GM18526 (cell line): ENCODE data around the gene MYOCD.

Experiments used
- POLR2A ChIP-seq: IDR thresholded peaks from 3 replicates; pipeline ENCODE4 v1.6.1; 2011; ENCODE audit not compliant: insufficient read length; ENCODE audit errors: extremely low read depth

The MYOCD gene

DNA sequence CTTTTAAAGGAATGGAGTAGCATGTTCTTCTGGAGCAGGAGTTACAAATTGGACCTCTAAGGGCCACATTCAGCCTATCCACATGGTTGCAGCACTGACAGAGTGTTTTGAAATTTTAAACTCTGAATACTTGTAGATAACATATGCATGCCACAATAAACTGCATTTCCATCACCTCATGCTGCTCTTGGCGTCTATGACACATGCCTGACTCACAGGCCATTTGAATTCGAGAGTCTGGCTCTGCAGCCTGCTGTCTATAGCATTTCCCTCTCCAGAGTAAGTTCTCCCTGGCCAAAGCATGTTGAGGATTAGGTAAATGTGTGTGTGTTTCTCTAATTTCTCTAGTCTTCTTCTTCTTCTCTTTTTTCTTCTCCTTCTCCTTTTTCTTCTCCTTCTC, 28.7 kb upstream of the MYOCD start:
- TF ChIP-seq POLR2A = no peak

DNA sequence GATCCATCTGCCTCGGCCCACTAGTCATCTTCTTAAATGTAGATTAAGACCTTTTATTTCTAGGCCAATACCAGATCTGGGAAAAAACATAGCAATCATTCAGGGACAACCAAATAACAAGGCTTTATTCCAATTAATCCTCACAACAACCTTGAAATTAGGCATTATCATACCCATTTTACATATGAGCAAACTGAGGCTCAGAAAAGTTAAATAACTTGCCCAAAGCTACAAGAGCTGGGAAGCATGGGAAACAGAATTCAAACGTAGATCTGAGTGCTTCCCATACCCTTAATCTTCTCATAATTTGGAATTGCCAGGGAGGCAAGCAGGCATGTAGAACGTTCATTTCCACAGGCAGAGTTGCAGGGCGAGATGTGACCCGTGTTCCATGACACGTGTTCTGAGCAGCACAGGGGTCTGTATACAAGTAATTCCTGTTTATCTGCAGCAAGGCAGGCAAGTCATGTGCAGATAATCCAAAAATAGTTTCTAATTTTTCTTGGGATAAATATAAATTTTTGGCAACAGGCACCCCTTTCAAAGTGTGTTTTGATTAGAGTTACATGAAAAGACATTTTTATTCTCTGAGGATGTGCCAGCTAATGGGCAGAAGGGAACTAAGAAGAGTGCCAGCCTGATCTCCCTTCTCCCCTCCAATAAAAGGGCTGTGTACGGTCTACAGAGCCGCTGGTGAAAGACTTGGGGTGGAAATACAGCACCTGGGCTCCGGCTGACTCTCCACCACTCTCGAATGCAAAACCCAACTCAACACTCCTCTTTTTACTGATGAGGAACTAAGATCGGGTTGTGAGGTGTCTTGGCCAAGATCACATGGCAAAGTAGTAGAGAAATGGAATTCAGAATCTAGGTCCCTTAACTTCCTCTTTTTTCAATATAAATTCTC, 27.7 kb upstream of the MYOCD start:
- no peak for TF ChIP-seq POLR2A

DNA sequence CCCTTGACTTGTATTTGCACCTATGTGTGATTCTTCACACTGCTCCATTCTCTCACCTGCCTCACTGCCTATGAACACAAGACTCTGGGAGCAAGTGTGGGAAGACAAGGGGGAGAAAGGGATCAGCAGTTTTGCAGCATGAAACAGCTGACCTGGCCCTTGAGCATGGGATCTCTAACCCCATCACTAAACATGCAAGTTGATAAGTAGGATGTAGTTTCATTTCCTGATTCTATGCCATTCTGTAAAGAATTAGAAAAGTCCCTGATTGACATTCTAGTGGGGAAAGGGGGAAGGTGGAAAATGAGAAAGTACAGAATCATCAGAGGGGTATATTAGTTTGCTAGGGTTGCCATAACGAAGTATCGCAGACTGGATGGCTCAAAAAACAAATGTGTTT, 25.3 kb upstream of the MYOCD start:
- no peak for TF ChIP-seq POLR2A

DNA sequence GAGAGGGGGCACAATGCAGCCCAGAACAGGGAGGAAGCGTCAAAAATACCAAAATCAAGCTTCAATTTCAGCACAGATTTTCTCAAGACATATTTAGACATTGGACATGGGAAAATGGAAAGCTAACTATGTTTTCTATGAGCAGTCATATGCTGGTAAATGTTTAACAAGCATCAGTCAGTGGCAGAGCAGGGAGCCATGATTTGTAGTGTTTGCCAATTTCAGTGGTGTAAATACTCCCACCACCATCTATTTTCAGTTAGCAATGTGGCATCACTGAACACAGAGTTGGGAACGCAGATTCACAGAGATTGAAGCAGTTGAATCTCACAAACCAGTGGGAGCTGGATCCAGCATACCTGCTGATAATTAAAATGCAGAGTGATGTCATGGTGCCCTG, 24.6 kb upstream of the MYOCD start:
- no peak for TF ChIP-seq POLR2A

DNA sequence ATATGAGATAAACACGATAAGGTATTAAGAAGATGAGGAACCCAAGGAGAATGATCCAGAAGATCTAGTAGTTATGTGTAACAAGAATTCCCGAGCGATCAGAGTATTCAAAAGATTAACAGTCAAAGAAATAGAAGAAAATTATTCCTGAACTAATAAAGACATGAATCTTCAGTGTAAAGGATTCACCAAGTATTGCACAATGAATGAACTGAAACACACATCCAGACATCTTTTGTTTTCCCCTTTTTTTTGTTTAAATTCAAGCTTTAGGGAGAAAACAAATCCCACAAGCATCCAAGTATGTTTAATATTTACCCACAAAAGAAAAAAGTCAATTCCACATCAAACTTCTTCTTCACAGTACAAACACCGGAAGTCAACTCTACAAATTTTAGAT, 23.7 kb upstream of the MYOCD start:
- no peak for TF ChIP-seq POLR2A

DNA sequence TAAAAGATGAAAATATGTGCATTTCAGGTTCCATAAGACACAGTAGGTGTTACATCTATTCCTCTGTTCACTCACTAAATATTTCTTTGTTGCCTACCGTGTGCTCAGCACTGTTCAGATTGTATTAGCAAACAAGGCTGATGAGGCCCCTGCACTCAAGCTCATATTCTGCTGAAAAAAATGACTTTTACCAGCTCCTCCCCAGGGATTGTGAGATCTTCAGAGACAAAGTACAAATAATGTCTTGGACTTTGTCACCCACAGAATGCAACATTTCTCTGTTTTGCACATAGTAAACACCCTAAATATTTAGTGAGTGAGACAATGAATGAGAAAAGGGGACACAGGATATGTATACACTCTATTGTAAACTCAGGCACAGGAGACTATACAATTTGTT, 21.9 kb upstream of the MYOCD start:
- TF ChIP-seq POLR2A = no peak

DNA sequence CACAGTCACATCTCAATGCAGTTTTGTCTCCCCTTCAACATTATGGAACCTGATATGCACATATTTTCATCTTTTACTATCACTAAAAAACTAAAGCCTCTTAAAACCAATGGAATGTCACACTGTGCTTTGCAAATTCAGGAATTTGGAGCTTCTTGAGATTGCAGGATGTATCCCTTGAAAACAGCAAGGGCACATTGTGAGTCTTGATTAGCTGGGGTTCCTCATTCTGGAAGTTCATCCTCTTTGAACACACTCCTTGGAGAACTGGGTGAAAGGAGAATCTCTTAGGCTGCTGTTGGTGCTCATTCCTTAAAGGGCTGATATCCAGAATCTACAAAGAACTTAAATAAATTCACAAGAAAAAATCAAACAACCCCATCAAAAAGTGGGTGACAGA, 21.1 kb upstream of the MYOCD start:
- no peak for TF ChIP-seq POLR2A

DNA sequence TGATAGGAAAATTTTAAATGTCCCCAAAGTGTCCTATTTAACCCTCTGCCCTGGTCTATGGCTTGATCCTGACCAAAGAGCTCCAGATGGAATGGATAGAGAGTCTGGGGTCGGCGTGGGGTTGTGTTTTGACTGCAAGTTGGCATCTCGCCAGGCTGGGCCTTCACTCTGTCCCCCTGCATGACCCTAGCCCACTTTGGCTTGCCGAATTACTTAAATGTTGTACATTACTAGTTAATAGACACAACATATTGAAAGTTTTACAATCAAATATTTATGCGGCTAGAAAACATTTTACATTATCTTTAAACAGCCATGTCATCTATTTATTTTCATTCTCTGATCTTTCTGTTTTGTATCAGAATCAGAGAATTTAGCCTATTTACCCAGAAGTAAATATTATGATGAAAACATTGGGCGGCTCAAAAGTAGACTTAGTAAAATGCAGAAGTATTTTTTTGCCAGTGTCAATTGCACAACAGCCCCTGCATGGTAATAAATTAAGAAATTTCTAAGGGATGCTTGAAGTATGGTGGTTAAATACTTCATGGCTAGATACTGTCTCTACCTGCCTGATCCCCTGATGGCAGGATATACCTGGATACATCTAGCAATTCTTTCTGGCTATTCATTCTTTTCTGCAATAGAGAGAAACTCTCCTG, 18.8 kb upstream of the MYOCD start:
- TF ChIP-seq POLR2A = no peak

DNA sequence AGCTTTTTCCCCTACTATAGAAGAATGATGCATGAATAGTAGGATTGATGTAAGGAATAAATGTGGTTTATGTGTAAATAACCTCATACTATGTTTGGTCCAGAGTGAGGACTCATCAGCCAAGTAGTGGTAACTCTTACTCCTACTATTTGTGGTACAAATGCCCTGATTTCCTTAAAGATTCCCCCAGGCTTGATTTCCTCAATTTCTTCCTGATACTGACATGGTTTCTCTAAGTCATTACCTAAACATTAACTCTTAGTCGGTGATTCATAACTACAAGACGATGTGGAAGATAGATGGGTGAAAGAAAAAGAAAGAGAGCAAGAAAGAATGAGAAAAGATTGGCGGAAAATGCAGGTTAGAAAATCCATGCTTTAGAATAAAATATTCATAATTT, 17.2 kb upstream of the MYOCD start:
- TF ChIP-seq POLR2A = no peak

DNA sequence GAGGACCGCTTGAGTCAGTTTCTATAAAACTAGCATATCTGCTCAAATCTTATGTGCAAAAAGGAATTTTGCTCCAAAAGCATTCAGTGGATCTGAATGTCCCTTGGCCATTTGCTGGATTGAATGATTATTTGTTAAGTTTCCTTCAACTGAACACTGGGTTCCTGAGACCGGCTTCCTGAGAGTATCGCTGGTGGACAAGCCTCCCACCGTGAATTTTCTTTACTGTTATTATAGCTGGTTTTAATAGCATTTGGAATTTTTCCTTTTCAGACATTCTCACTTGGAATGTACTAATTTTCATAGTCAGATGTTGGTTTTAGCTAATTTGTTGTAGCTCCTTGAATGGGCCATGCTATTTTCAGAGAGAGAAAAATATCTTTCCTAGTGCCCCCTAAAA, 9.8 kb upstream of the MYOCD start:
- TF ChIP-seq POLR2A = no peak

DNA sequence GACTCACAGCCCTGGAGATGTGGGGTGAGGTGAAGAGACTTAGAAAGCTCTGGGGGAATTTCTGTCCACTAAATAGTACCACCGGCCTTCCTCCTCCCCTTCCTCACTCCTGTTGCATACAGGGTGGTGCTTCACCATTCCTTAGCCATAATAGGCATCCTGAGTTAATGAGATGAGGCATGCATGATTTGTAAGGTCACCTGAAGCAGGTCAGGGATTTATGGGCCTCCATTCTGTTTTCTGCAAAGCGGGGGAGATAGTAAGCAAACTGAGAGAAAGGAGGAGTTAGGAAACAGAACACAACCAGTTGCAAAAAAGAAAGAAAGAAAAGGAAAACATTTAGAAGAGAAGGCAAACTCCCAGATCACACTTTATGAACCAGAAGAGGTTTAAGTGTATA, 9.3 kb upstream of the MYOCD start:
- no peak for TF ChIP-seq POLR2A

DNA sequence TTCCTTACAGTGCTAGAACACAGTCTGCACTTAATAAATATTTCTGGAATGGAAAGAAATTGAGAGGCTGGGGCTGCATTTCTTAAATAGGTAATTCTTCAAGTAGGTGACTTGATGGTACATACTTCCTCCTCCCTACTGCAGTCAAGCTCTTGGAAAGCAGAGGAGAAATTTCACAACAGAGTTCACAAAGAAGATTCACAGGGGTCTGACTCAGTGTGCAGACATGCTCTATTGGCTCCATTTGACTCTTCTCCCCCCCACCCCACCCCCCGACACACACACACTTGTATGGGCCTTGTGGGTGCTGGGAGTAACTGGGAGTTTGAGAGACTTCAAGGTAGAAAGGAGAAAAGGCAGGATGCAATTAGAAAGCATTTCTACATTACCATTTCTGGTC, 6.2 kb upstream of the MYOCD start:
- TF ChIP-seq POLR2A = no peak

DNA sequence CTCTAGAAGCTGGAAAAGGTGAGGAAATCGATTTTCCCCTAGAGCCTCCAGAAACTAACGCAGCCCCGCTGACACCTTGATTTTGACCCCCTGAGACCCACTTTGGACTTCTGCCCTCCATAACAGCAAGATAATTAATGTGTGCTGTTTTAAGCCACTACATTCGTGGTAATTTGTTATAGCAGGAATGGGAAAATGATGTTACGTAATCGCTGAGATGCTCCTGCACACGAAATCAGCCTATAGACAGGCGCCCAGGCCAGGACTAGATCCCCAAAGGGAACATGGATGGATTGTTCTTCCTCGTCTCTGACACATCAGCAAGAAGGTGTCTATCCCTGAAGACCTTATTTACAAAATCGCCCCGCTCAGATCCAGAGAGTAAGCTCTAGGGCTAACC, 1.4 kb upstream of the MYOCD start:
- no peak for TF ChIP-seq POLR2A

DNA sequence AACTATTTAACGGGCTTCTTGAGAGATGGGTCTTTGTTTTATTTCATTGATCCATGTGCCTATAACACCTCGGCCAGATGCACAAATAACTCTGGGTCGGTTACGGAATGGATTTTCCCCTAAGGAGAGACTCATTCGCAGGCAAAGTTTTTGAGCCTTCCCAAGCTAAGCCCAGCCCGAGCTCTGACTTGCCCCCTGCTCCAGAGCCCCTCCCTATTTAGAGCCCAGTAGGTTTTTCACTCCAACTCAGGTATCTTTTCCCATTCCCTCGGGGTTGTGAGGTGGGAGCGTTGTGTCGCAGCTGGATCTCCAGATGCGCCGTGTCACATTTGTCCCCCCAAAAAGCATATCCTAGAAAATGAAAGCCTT, 812 bp upstream of the MYOCD start:
- no peak for TF ChIP-seq POLR2A

DNA sequence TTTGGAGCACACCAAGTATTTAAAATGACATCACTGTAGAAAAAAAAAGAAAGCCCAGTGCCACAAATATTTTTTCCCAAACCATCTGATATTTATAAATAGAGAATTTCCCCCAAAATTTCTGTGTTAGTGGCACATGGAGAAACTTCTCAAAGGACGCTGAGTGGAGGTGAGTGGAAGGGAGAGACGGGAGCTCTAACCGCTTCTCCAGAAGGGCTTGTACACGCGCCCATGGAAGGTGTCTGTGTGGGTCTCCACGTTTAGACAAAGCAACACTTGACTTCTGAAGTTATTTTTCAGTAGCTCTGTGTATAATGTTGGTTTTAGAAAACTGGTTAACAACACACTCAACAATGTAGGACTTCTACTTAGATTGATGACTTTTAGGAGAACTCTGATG, 1.0 kb downstream of the MYOCD start:
- TF ChIP-seq POLR2A = no peak

DNA sequence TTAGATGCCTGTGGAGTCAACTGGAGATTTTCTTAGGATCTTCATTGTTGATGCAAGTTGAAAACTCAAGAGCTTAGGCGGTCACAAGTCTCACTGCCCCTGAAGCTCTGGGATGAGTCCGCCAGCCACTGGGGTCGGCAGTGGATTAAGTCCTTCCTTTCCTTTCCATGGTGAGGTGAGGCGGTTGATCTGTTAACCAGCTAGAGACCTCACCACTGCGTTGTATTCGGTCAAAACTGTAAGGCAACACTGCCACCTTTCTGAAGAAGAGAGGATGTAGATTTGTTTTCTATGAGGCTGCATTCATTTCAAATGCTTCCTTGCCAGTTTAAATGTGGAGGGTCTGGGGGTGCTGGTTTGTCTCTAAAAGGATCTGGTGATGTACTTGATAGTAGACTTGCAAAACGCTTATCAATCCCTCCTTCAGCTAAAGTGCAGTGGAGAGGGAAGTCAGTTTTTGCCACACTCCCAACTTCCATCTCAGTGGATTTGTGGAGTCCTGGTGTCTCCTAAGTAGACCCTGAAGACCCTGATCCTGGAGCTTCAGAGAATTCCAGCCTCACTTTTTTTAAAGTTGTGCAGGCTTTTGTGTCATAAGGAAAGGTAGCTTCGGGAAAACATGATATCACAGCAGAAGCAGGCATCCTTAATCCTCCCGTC, 1.7 kb downstream of the MYOCD start:
- no peak for TF ChIP-seq POLR2A
